MM.1S (cell line): ENCODE measurements around the gene ARID2.

Experiments used
- DNase-seq: peaks from one replicate; pipeline ENCODE4 v3.0.0-alpha.2; 2015
- H2AFZ ChIP-seq: fragments of 300-600 bp; sonication (generic); 2 replicates; pipeline ENCODE4 v1.6.0; 2016; ENCODE audit warnings: antibody characterized with exemption, low read length
- H3F3A ChIP-seq: fragments of 300-600 bp; sonication (generic); 2 replicates; pipeline ENCODE4 v1.6.1; 2016; ENCODE audit warnings: mild to moderate bottlenecking, antibody characterized with exemption, low read length, moderate library complexity, mixed read lengths; ENCODE audit not compliant: insufficient read depth
- H3K27ac ChIP-seq: fragments of 300-600 bp; sonication (generic); 2 replicates; pipeline ENCODE4 v1.5.1; 2016; ENCODE audit warnings: mild to moderate bottlenecking, low read length
- H3K27me3 ChIP-seq: fragments of 300-600 bp; sonication (generic); replicated peaks from 2 replicates; pipeline ENCODE4 v1.6.0; 2016; ENCODE audit warnings: low read length; ENCODE audit not compliant: insufficient read depth
- H3K36me3 ChIP-seq: fragments of 300-600 bp; sonication (generic); replicated peaks from 2 replicates; pipeline ENCODE4 v1.6.1; 2016; ENCODE audit warnings: mild to moderate bottlenecking, low read length, mixed read lengths; ENCODE audit not compliant: insufficient read depth
- H3K4me1 ChIP-seq: fragments of 300-600 bp; sonication (generic); 2 replicates; pipeline ENCODE4 v1.6.1; 2016; ENCODE audit warnings: low read length, mixed read lengths
- H3K4me2 ChIP-seq: fragments of 300-600 bp; sonication (generic); 2 replicates; pipeline ENCODE4 v1.6.0; 2016; ENCODE audit warnings: low read depth, low read length
- H3K4me3 ChIP-seq: fragments of 300-600 bp; sonication (generic); 2 replicates; pipeline ENCODE4 v1.5.1; 2016; ENCODE audit warnings: low read length, mixed read lengths
- H3K79me2 ChIP-seq: fragments of 300-600 bp; sonication (generic); 2 replicates; pipeline ENCODE4 v1.6.1; 2016; ENCODE audit warnings: mixed run types, low read length, mixed read lengths
- H3K9ac ChIP-seq: fragments of 300-600 bp; sonication (generic); 2 replicates; pipeline ENCODE4 v1.6.1; 2016; ENCODE audit warnings: low read length, mixed read lengths
- H3K9me2 ChIP-seq: fragments of 300-600 bp; sonication (generic); replicated peaks from 2 replicates; pipeline ENCODE4 v1.6.1; 2016; ENCODE audit warnings: mild to moderate bottlenecking, low read length, mixed read lengths; ENCODE audit not compliant: insufficient read depth
- H3K9me3 ChIP-seq: fragments of 300-600 bp; sonication (generic); replicated peaks from 2 replicates; pipeline ENCODE4 v1.6.1; 2016; ENCODE audit warnings: mild to moderate bottlenecking, low read length, mixed read lengths; ENCODE audit not compliant: insufficient read depth
- H4K20me1 ChIP-seq: fragments of 300-600 bp; sonication (generic); 2 replicates; pipeline ENCODE4 v1.6.1; 2016; ENCODE audit warnings: mild to moderate bottlenecking, low read length, moderate library complexity, mixed read lengths; ENCODE audit not compliant: insufficient read depth
- EZH2 ChIP-seq: fragments of 300-600 bp; sonication (generic); optimal IDR thresholded peaks from 2 replicates; pipeline ENCODE3; 2017; ENCODE audit warnings: low read depth, mild to moderate bottlenecking, antibody characterized with exemption, low read length, mixed read lengths
- EZH2phosphoT487 ChIP-seq: fragments of 300-600 bp; sonication (generic); IDR thresholded peaks from 2 replicates; pipeline ENCODE4 v1.6.1; 2018; ENCODE audit warnings: antibody characterized with exemption, low read length
- TF ChIP-seq, protein P1 (sequence below): fragments of 300-600 bp; sonication (generic); IDR thresholded peaks from 2 replicates; pipeline ENCODE4 v1.5.1; 2016; ENCODE audit warnings: antibody characterized with exemption, low read length, mixed read lengths

ARID2 gene

DNA sequence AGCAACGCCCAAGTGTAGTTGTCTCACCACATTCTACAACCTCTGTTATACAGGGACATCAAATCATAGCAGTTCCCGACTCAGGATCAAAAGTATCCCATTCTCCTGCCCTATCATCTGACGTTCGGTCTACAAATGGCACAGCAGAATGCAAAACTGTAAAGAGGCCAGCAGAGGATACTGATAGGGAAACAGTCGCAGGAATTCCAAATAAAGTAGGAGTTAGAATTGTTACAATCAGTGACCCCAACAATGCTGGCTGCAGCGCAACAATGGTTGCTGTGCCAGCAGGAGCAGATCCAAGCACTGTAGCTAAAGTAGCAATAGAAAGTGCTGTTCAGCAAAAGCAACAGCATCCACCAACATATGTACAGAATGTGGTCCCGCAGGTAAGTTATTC, 123.0 kb downstream of the ARID2 start:
- Histone ChIP-seq H3K4me1 (no peaks in the 10 kb centered on the region), H3F3A (no peaks in the 10 kb centered on the region), H3K27me3 (no peaks in the 10 kb centered on the region), H3K9ac (no peak overlapping the region), H3K79me2 (no peaks in the 10 kb centered on the region), H3K9me2 (no peaks in the 10 kb centered on the region), H3K4me3 (no peak overlapping the region), H3K36me3 (peaks cover 22% of the 10 kb centered on the region), H2AFZ (no peak overlapping the region), H3K4me2 (no peak overlapping the region), H4K20me1 (no peaks in the 10 kb centered on the region; the same call in 1 of the 2 replicates), H3K27ac (no peak overlapping the region), H3K9me3 (no peaks in the 10 kb centered on the region)
- TF ChIP-seq EZH2phosphoT487 (no peak), EZH2 (no peak)
- TF ChIP-seq, protein P1, sequence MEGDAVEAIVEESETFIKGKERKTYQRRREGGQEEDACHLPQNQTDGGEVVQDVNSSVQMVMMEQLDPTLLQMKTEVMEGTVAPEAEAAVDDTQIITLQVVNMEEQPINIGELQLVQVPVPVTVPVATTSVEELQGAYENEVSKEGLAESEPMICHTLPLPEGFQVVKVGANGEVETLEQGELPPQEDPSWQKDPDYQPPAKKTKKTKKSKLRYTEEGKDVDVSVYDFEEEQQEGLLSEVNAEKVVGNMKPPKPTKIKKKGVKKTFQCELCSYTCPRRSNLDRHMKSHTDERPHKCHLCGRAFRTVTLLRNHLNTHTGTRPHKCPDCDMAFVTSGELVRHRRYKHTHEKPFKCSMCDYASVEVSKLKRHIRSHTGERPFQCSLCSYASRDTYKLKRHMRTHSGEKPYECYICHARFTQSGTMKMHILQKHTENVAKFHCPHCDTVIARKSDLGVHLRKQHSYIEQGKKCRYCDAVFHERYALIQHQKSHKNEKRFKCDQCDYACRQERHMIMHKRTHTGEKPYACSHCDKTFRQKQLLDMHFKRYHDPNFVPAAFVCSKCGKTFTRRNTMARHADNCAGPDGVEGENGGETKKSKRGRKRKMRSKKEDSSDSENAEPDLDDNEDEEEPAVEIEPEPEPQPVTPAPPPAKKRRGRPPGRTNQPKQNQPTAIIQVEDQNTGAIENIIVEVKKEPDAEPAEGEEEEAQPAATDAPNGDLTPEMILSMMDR: no peak
- DNase-seq: no peak

DNA sequence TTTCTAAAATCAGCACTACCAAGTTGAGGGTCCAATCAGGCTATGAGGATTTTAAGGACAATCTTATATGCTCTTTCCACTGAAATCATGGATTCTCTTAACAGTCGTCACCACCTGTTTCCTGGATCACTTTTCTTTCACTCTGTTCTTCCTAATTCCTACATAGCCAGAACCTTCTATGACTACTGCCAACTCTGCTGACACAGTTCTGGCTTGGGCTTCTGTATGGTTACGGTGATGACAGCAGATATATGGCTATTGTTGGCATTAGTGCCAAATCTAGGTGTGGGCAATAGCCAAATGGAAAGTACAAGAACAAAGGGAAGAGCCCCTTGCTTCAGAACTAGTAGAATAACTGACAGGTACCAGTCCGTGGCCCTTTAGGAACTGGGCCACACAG, 124.0 kb downstream of the ARID2 start:
- Histone ChIP-seq H3K4me2 (no peak overlapping the region), H4K20me1 (no peaks in the 10 kb centered on the region; the same call in 1 of the 2 replicates), H3K9ac (no peak overlapping the region), H3K9me3 (no peaks in the 10 kb centered on the region), H3K79me2 (peaks cover 4% of the 10 kb centered on the region; the same call in 1 of the 2 replicates), H3F3A (no peaks in the 10 kb centered on the region), H3K4me1 (no peaks in the 10 kb centered on the region), H3K27me3 (no peaks in the 10 kb centered on the region), H2AFZ (no peak overlapping the region), H3K9me2 (no peaks in the 10 kb centered on the region), H3K4me3 (no peak overlapping the region), H3K27ac (no peak overlapping the region), H3K36me3 (peaks cover 22% of the 10 kb centered on the region)
- TF ChIP-seq, protein P1: no peak
- TF ChIP-seq EZH2phosphoT487: no peak
- TF ChIP-seq EZH2: no peak
- no peak for DNase-seq

DNA sequence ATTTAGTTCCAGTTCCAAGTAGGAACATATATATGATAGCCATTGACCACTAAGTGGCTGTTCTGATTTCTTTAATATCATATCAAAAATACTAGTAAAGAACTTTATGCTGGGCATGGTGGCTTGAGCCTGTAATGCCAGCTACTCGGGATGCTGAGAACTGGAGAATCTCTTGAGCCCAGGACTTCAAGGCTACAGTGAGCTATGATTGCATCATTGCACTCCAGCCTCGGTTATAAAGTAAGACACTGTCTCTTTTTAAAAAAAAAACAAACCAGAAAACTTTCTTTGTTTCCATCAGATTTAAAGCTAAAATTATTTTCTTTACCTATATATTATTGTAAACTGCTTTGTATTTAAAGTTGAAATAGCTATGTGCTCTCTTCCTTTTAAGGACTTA, 133.8 kb downstream of the ARID2 start:
- no peak overlapping the region for H2AFZ ChIP-seq
- 0 out of 2 replicates have a peak, but pooled peaks cover 3% of the 10 kb centered on the region for H3F3A ChIP-seq
- H3K9ac ChIP-seq: no peak overlapping the region
- no peaks in the 10 kb centered on the region; the same call in 1 of the 2 replicates for H3K36me3 ChIP-seq
- no peak overlapping the region for H3K4me2 ChIP-seq
- H3K79me2 ChIP-seq: peaks cover 8% of the 10 kb centered on the region
- DNase-seq: no peak
- H3K9me2 ChIP-seq: no peaks in the 10 kb centered on the region
- H4K20me1 ChIP-seq: no peaks in the 10 kb centered on the region
- no peaks in the 10 kb centered on the region for H3K4me1 ChIP-seq
- TF ChIP-seq EZH2 (no peak), EZH2phosphoT487 (no peak)
- TF ChIP-seq, protein P1: no peak
- no peaks in the 10 kb centered on the region for H3K27me3 ChIP-seq
- no peaks in the 10 kb centered on the region for H3K9me3 ChIP-seq
- no peak overlapping the region for H3K4me3 ChIP-seq
- no peak overlapping the region for H3K27ac ChIP-seq
